Glomerular endothelial cell (primary cell): ENCODE results near the gene DPT. TPM values are rescaled to one million over a fixed set of nuclear protein-coding genes. Genes with fewer than 3 reads are reported as not detected.

Experiments used
- DNase-seq: peaks from one replicate; pipeline ENCODE4 v3.0.0-alpha.2; 2011; ENCODE audit warnings: low read depth, low spot score; ENCODE audit errors: extremely low read depth
- total RNA-seq: library from RNA; depleted of rRNA; stranded (reverse); fragments of >200 nt; gene quantifications from 2 replicates; pipeline ENCODE4 v1.2.3, GENCODE V29; 2015

Gene DPT
- total RNA-seq, 1 donor from 2014 or later, result not detected

DNA sequence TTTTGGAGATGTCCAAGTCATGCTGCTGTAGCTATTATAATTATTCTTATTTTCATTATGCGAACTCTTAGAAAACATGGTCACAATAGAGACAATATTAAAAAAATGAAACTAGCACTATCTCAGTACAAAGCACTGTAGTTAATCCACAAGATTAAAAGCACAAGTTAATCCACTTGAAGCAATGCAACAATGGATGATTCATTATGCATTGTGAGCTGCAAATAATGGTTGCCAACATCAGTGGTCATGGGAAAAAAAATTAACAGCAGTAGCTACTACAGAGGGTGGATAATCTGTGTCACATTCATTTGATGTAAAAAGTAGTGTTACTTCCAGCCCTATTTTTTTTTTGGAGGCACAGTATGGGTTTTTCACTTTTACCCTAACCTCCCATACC lies 56.7 kb downstream of the DPT start:
- no peak for DNase-seq

DNA sequence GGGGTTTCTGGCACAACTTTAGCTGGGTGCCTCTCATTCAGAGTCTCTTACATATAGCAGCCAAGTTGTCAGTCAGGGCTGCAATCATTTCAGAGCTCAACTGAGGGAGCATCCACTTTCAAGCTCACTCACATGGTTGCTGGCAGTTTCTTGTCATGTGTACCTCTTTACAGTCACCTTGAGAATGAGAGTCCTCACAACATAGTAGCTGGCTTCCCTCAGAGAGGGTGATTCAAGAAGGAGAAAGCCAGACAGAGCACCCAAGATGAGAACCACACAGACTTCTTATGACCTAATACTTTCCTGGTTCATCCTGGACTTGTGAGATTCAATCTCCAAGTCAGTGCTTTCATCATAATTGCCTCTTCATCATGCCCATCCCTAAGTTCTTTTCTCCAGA lies 57.2 kb downstream of the DPT start:
- no peak for DNase-seq

DNA sequence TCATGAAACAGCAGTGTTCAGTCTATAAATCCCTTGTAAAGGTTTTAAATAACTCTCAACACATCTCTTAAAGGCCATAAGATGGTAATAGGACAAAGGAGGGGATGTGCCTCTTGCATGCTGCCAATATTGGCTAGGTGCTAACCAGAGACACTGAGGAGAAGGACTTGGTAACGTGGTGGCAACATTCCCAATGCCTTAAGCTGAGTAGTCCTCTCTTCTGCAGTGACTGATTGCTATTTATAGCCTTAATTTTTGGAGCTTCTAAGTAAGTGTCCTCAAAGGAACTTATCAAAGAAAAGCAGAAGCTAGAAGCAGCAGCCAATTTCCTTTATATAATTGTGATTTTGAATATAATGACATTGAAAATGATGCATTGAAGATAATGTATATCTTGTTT lies 63.0 kb downstream of the DPT start:
- no peak for DNase-seq

DNA sequence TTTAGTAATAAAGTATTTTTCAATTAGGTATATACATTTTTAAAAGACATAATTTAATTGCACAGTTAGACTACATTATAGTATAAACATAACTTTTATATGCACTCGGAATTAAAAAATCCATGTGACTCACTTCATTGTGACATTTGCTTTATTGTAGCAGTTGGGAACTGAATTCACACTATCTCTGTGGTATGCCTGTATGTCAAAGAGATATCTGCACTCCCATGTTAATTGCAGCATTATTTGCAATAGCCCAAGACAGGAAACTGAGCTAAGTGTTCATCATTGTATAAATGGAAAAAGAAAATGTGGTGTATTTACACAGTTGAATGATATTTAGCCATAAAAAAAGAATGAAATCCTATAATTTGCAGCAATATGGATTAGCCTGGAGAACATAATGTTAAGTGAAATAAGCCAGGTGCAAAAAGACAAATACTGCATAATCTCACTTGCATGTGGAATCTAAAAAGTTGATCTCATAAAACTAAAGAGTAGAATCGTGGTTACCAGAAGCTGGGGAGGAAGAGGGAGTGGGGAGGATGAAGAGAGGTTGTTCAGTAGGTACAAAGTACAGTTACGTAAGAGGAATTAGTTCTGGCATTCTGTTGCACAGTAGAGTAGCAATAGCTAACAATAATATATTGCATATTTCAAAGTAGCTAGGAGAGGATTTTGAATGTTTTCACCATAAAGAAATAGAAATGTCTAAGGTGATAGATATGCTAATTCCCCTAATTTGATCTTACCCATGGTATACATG lies 64.8 kb downstream of the DPT start:
- DNase-seq, result no peak

DNA sequence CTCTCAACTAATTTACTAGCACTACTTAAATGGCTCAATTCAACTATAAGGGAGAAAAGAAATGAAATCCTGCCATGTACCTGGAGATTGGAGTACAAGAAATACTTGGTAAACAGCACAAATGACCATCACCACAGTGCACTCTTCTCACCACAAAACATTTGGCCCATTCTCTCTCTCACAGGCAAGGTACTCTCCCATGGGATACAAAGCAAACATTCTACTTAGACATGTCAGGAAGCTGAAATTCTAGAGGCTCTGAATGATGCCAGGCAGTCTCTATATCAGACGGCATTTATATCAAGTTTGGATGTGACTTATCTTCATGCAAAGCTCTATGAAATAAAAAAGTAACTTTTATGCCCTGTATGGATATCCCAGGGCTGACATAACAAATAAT lies 72.5 kb downstream of the DPT start:
- no peak for DNase-seq

DNA sequence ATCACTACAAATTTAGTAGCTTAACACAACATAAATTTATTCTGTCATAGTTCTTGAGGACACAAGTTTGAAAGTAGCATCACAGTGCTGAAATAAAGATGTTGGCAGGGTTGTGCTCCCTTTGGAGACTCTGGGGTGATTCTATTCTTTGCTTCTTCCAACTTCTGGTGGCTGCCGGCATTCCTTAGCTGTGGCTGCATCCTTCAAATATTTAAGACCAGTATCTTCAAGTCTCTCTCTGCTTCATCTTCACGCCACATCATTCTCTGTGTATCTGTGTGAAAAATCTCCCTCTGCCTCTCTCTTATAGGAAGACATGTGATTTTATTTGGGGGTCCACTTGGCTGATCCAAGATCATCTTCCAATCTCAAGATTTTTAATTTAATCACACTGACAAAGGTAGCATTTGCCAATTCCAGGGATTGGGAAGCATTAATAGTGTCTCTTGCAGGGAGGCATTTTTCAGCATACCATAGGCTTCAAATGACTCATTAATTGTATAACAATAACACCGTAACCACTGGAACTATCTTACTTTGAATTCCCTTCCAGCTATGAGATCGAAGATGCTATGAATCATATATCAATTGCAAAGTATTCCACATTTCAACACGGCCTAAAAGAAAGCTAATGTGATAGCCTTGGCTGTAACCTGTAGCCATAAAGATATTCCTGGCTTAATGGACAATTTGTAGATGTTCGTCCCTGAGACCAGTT lies 74.6 kb downstream of the DPT start:
- DNase-seq, result no peak

DNA sequence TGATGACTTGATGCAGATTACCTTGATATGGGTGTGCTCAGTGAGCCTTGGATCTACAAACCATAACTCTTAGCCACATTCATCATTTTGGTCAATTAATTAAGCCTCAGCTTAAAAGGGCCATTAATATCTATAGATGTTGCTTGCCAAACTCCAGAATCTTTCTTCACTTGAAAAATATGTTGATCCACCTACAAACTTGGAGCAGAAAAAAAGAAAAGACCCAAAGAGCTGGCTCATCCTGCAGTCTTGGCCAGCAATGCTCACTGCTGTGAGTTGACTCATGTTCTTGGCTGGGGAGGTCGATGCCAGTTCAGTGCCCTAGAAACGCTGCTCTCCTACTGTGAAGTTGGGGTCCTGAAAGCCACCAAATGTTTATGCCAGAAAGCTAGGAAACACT lies 75.4 kb downstream of the DPT start:
- DNase-seq, result no peak

DNA sequence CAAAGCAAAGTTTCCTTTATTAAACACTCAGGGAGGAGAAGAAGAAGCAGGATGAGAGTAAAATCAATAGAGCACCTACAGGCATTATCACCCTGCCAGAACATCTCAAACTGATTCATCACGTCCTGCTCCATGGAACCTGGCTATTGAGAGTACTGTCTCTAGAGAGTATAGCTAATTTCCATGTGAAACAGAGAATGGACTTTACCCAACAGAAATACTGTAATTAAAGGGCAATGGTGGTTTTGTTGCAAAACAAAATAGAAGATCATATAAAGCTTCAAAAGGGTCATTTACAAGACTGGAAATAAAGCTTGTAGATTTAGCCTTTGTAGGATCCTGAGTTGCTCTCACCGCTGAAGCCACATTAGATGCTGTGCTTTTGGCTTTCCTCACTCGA lies 83.3 kb downstream of the DPT start:
- no peak for DNase-seq

Other genes with a start within 250 kb of the DPT start
- not detected in 2 replicates for gene XCL2, start 185.2 kb downstream of the DPT start, total RNA-seq
- not detected in 2 replicates for gene XCL1, start 152.6 kb downstream of the DPT start, total RNA-seq